ENCODE data around the gene FBXO10.
"Not testable (repeated sequence)": the region's sequence is repeated elsewhere in the genome, so short reads cannot be mapped to it uniquely, and the experiment has no call there.

Gene FBXO10

DNA sequence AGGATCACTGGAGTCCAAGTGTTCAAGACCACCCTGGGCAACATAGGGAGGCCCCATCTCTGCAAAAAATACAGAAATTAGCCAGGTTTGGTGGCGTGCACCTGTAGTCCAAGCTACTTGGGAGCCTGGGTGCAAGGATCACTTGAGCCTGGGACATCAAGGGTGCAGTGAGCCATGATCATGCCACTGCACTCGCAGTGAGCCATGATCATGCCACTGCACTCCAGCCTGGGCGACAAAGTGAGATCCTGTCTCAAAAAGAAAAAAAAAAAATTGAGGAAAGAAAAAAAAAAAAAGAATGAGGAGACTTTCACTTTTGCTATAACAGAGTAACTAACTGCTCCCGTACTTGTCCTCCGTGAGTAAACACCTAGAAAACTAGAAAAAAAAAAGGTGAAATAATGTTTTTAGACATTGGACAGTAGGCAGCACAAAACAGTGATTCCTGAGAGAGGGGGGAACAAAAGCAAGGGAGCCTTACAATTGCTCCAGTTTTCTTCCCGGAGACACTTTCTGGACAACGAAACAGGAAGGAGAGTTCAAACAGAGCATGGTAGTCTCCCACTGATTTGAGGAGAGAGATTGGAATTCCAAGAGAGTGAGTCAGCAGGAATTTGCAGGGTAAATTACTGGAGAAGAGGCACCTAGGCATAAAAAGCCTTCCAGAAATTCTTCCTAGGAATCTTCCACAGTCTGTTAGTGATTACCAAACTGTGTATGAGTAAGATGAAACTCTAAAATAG lies 104.1 kb downstream of the FBXO10 start:
- Histone ChIP-seq H3K9me3 (ENCODE audit: control insufficient read depth in 2 of 2, low read length in 2 of 2) (no peaks in the 10 kb centered on the region), H3K27me3 (ENCODE audit: control insufficient read depth in 2 of 2, insufficient read depth in 2 of 2, low read length in 2 of 2) (no peaks in the 10 kb centered on the region), H3K9ac (ENCODE audit: low read depth in 1 of 2, low read length in 2 of 2) (peak overlapping the region; percentile 52 to 53), H3K4me3 (ENCODE audit: low read length in 2 of 2) (peak overlapping the region; percentile 53 to 82), H3K27ac (ENCODE audit: low read depth in 2 of 2, low read length in 2 of 2) (peak overlapping the region; percentile 36 to 43), H3K36me3 (ENCODE audit: control insufficient read depth in 2 of 2, insufficient read depth in 2 of 2, low read length in 2 of 2) (no peaks in the 10 kb centered on the region), H3K4me1 (ENCODE audit: control insufficient read depth in 2 of 2, insufficient read depth in 2 of 2, low read length in 2 of 2) (peaks cover 0 to 1% of the 10 kb centered on the region in 2 donors)

- no peak overlapping the region for H3K9ac ChIP-seq (ENCODE audit: low read depth in 1 of 2, low read length in 2 of 2)
- H3K4me3 ChIP-seq (ENCODE audit: low read length in 2 of 2) = no peak overlapping the region
- no peaks in the 10 kb centered on the region for H3K9me3 ChIP-seq (ENCODE audit: control insufficient read depth in 2 of 2, low read length in 2 of 2)
- H3K4me1 ChIP-seq (ENCODE audit: control insufficient read depth in 2 of 2, insufficient read depth in 2 of 2, low read length in 2 of 2) = peaks cover 9 to 19% of the 10 kb centered on the region in 2 donors
- no peaks in the 10 kb centered on the region for H3K27me3 ChIP-seq (ENCODE audit: control insufficient read depth in 2 of 2, insufficient read depth in 2 of 2, low read length in 2 of 2)
- H3K36me3 ChIP-seq (ENCODE audit: control insufficient read depth in 2 of 2, insufficient read depth in 2 of 2, low read length in 2 of 2) = no peaks in the 10 kb centered on the region
- no peak overlapping the region for H3K27ac ChIP-seq (ENCODE audit: low read depth in 2 of 2, low read length in 2 of 2)
These were observed 107.6 kb downstream of the FBXO10 start for GRCh38 chr9:37468620-37469019.

GRCh38 chr9:37467530-37467929 lies 108.7 kb downstream of the FBXO10 start:
- Histone ChIP-seq H3K4me1 (ENCODE audit: control insufficient read depth in 2 of 2, insufficient read depth in 2 of 2, low read length in 2 of 2) (peaks cover 10 to 20% of the 10 kb centered on the region in 2 donors), H3K4me3 (ENCODE audit: low read length in 2 of 2) (peak overlapping the region in 1 of 2 donors; percentile 41)
- not testable (repeated sequence) for H3K27ac ChIP-seq (ENCODE audit: low read depth in 2 of 2, low read length in 2 of 2); H3K9ac ChIP-seq (ENCODE audit: low read depth in 1 of 2, low read length in 2 of 2); H3K36me3 ChIP-seq (ENCODE audit: control insufficient read depth in 2 of 2, insufficient read depth in 2 of 2, low read length in 2 of 2); H3K27me3 ChIP-seq (ENCODE audit: control insufficient read depth in 2 of 2, insufficient read depth in 2 of 2, low read length in 2 of 2); H3K9me3 ChIP-seq (ENCODE audit: control insufficient read depth in 2 of 2, low read length in 2 of 2)

DNA sequence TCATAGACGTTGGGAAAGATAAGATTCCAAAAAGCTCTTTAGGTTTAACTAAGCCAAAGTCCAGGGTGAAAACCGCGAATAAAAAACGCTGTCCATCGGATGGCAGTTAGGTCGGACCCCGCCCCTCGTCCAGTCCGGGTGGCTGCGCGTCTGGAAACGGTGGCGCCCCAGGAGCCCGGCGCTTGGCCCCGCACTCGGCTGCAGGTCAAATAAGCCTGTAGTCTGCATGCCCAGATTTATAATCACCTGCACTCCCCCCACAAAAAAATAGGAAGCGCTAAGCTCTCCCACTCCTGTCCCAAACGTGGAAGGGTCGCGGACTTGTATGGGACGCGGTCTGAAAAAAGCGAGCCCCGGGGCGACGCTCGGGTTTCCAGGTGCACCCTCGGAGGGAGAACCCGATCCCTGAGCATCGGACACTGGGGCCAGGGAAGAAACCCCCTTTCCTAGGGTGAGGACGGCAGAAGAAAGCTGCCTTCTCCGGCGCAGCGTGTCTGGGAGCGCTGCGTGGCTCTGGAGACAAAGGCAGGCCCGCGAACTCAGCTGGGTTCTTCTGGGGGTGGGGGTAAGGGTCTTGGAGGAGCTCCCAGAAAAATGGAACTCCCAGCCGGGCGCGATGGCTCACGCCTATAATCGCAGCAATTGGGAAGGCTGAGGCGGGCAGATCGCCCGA lies 110.0 kb downstream of the FBXO10 start:
- H3K27me3 ChIP-seq (ENCODE audit: control insufficient read depth in 2 of 2, insufficient read depth in 2 of 2, low read length in 2 of 2) = no peaks in the 10 kb centered on the region
- H3K4me3 ChIP-seq (ENCODE audit: low read length in 2 of 2) = peak overlapping the region; percentile 95 to 99
- H3K4me1 ChIP-seq (ENCODE audit: control insufficient read depth in 2 of 2, insufficient read depth in 2 of 2, low read length in 2 of 2) = peaks cover 10 to 20% of the 10 kb centered on the region in 2 donors
- H3K36me3 ChIP-seq (ENCODE audit: control insufficient read depth in 2 of 2, insufficient read depth in 2 of 2, low read length in 2 of 2) = no peaks in the 10 kb centered on the region
- peak overlapping the region; percentile 83 to 87 for H3K9ac ChIP-seq (ENCODE audit: low read depth in 1 of 2, low read length in 2 of 2)
- H3K27ac ChIP-seq (ENCODE audit: low read depth in 2 of 2, low read length in 2 of 2) = peak overlapping the region; percentile 98 to 99
- H3K9me3 ChIP-seq (ENCODE audit: control insufficient read depth in 2 of 2, low read length in 2 of 2) = no peaks in the 10 kb centered on the region

GRCh38 chr9:37465249-37466036 lies 110.7 kb downstream of the FBXO10 start, which contains the start of gene ZBTB5:
TSS of gene ZBTB5 (minus strand) at chr9:37465450. CDS start at chr9:37442551, 22,899 bp downstream.
- peaks cover 10 to 20% of the 10 kb centered on the region in 2 donors for H3K4me1 ChIP-seq (ENCODE audit: control insufficient read depth in 2 of 2, insufficient read depth in 2 of 2, low read length in 2 of 2)
- H3K9me3 ChIP-seq (ENCODE audit: control insufficient read depth in 2 of 2, low read length in 2 of 2) = no peaks in the 10 kb centered on the region
- H3K27me3 ChIP-seq (ENCODE audit: control insufficient read depth in 2 of 2, insufficient read depth in 2 of 2, low read length in 2 of 2) = no peaks in the 10 kb centered on the region
- peak within 1 kb of the TSS; percentile 95 to 99 for H3K4me3 ChIP-seq (ENCODE audit: low read length in 2 of 2)
- H3K9ac ChIP-seq (ENCODE audit: low read depth in 1 of 2, low read length in 2 of 2) = peak within 1 kb of the TSS; percentile 96 to 98
- peak within 1 kb of the TSS; percentile 98 to 99 for H3K27ac ChIP-seq (ENCODE audit: low read depth in 2 of 2, low read length in 2 of 2)
- no peaks in the 10 kb centered on the region for H3K36me3 ChIP-seq (ENCODE audit: control insufficient read depth in 2 of 2, insufficient read depth in 2 of 2, low read length in 2 of 2)

GRCh38 chr9:37464426-37465248 lies 111.5 kb downstream of the FBXO10 start:
- Histone ChIP-seq H3K4me1 (ENCODE audit: control insufficient read depth in 2 of 2, insufficient read depth in 2 of 2, low read length in 2 of 2) (peaks cover 10 to 20% of the 10 kb centered on the region in 2 donors), H3K4me3 (ENCODE audit: low read length in 2 of 2) (peak overlapping the region; percentile 95 to 99), H3K36me3 (ENCODE audit: control insufficient read depth in 2 of 2, insufficient read depth in 2 of 2, low read length in 2 of 2) (no peaks in the 10 kb centered on the region), H3K9me3 (ENCODE audit: control insufficient read depth in 2 of 2, low read length in 2 of 2) (no peaks in the 10 kb centered on the region), H3K9ac (ENCODE audit: low read depth in 1 of 2, low read length in 2 of 2) (peak overlapping the region; percentile 96 to 98), H3K27me3 (ENCODE audit: control insufficient read depth in 2 of 2, insufficient read depth in 2 of 2, low read length in 2 of 2) (no peaks in the 10 kb centered on the region), H3K27ac (ENCODE audit: low read depth in 2 of 2, low read length in 2 of 2) (peak overlapping the region; percentile 98 to 99)

DNA sequence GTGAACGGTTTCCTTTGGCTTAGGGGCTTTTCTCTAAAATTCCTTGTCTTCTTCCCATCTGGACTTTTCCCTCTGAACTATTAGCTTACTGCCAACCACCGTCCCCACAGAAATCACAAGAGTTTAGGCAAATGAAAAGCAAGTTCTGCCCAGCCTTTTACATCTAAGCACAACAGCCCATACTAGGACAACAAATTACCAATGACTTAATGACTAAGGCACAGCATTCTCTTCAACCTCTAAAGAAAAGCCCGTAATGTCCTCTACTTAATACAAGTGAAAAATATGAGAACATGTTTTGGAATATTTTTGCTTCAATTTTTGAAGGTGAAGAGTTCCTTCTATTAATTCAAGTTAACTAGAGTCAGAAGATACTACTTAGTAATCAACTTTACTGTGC lies 112.2 kb downstream of the FBXO10 start:
- peaks cover 10 to 20% of the 10 kb centered on the region in 2 donors for H3K4me1 ChIP-seq (ENCODE audit: control insufficient read depth in 2 of 2, insufficient read depth in 2 of 2, low read length in 2 of 2)
- H3K27ac ChIP-seq (ENCODE audit: low read depth in 2 of 2, low read length in 2 of 2) = peak overlapping the region in 1 of 2 donors; percentile 99
- no peaks in the 10 kb centered on the region for H3K36me3 ChIP-seq (ENCODE audit: control insufficient read depth in 2 of 2, insufficient read depth in 2 of 2, low read length in 2 of 2)
- no peaks in the 10 kb centered on the region for H3K9me3 ChIP-seq (ENCODE audit: control insufficient read depth in 2 of 2, low read length in 2 of 2)
- H3K4me3 ChIP-seq (ENCODE audit: low read length in 2 of 2) = peak overlapping the region; percentile 95 to 99
- H3K9ac ChIP-seq (ENCODE audit: low read depth in 1 of 2, low read length in 2 of 2) = peak overlapping the region; percentile 96 to 98
- no peaks in the 10 kb centered on the region for H3K27me3 ChIP-seq (ENCODE audit: control insufficient read depth in 2 of 2, insufficient read depth in 2 of 2, low read length in 2 of 2)
